BJ (cell line): ENCODE data around the gene PPM1B. TPM values are rescaled to one million over a fixed set of nuclear protein-coding genes. Genes with fewer than 3 reads are reported as not detected.

Experiments
- CTCF ChIA-PET: fragments of 350-600 bp; formaldehyde crosslinking; extraction: SDS; loops from one replicate; lab custom pipeline; 2021; ENCODE audit warnings: antibody characterized with exemption, inconsistent platforms; lab: Yijun Ruan, JAX
- POLR2A ChIA-PET: fragments of 300-600 bp; sonication (Branson Sonifier 250); formaldehyde crosslinking; extraction: SDS; loops from one replicate; lab custom pipeline; 2021; ENCODE audit warnings: antibody characterized with exemption; lab: Charles Lee
- DNase-seq: peaks from one replicate; pipeline ENCODE4 v3.0.0-alpha.2; 2011; ENCODE audit warnings: low read depth
- H3K27me3 ChIP-seq: 2 replicates; pipeline ENCODE4 v1.6.0; 2011; ENCODE audit warnings: low read length; ENCODE audit not compliant: control insufficient read depth, insufficient read depth
- H3K36me3 ChIP-seq: 2 replicates; pipeline ENCODE4 v1.5.1; 2011; ENCODE audit warnings: low read length; ENCODE audit not compliant: control insufficient read depth, insufficient read depth
- H3K4me3 ChIP-seq: 2 replicates; pipeline ENCODE4 v1.5.1; 2011; ENCODE audit warnings: low read depth, mild to moderate bottlenecking, control low read depth, low read length
- CTCF ChIP-seq: IDR thresholded peaks from 2 replicates; pipeline ENCODE4 v1.5.1; 2011; ENCODE audit warnings: low read depth, mild to moderate bottlenecking, control low read depth, inconsistent platforms, low read length, moderate library complexity; ENCODE audit not compliant: insufficient read depth
- polyA plus RNA-seq: library from polyadenylated mRNA; depleted of rRNA; stranded (reverse); fragments of >200 nt; gene quantifications from 2 replicates; pipeline ENCODE4 v1.2.3, GENCODE V29; 2011

Gene PPM1B
- polyA plus RNA-seq, 1 experiment, result 8.2 TPM

GRCh38 chr2:44142306-44142705 is 26.4 kb upstream of the PPM1B start:
- DNase-seq, result no peak
- H3K36me3 ChIP-seq, result no peaks in the 10 kb centered on the region
- H3K27me3 ChIP-seq, result no peaks in the 10 kb centered on the region
- ChIA-PET POLR2A (no interaction called here), CTCF (interaction anchor here (0.6 to 1.3 kb wide), 2 partner anchors 8 to 15 kb away, joined by 3 to 4 read pairs; no protein-coding TSS in a partner anchor)
- H3K4me3 ChIP-seq, result no peak overlapping the region
- no peak for TF ChIP-seq CTCF

GRCh38 chr2:44143701-44144100 is 25.0 kb upstream of the PPM1B start:
- POLR2A ChIA-PET, result interaction anchor here (0.8 kb wide), 1 partner anchor 25 kb away, joined by 5 read pairs; the partner anchor contains the start of gene PPM1B
- CTCF ChIA-PET, result interaction anchor here (0.7 kb wide), 1 partner anchor 1579 kb away, joined by 3 read pairs; no protein-coding TSS in a partner anchor
- TF ChIP-seq CTCF, result no peak

GRCh38 chr2:44148999-44149398 is 19.7 kb upstream of the PPM1B start:
- H3K4me3 ChIP-seq, result no peak overlapping the region
- no peak for DNase-seq
- peaks cover 1% of the 10 kb centered on the region; the same call in 1 of the 2 replicates for H3K27me3 ChIP-seq
- no peak for TF ChIP-seq CTCF
- ChIA-PET CTCF (no interaction called here), POLR2A (no interaction called here)
- no peaks in the 10 kb centered on the region for H3K36me3 ChIP-seq

More at GRCh38 chr2:44143701-44144100, 25.0 kb upstream of the PPM1B start:
- DNase-seq, result no peak
- Histone ChIP-seq H3K36me3 (no peaks in the 10 kb centered on the region), H3K27me3 (peaks cover under 1% of the 10 kb centered on the region; the same call in 1 of the 2 replicates), H3K4me3 (no peak overlapping the region)

- CTCF ChIA-PET, result interaction anchor here (1.1 kb wide), 1 partner anchor 9 kb away, joined by 4 read pairs; no protein-coding TSS in a partner anchor
- TF ChIP-seq CTCF, result no peak
- peaks cover 1% of the 10 kb centered on the region; the same call in 1 of the 2 replicates for H3K27me3 ChIP-seq
- no peaks in the 10 kb centered on the region for H3K36me3 ChIP-seq
- POLR2A ChIA-PET, result no interaction called here
- DNase-seq, result no peak
- no peak overlapping the region for H3K4me3 ChIP-seq
These were observed 18.2 kb upstream of the PPM1B start for GRCh38 chr2:44150473-44150872.

- no peaks in the 10 kb centered on the region for H3K36me3 ChIP-seq
These were observed 15.6 kb upstream of the PPM1B start for GRCh38 chr2:44152865-44153669.

More at GRCh38 chr2:44152865-44153669, 15.6 kb upstream of the PPM1B start:
- POLR2A ChIA-PET, result no interaction called here
- Histone ChIP-seq H3K27me3 (peaks cover 1% of the 10 kb centered on the region; the same call in 1 of the 2 replicates), H3K4me3 (no peak overlapping the region)
- CTCF ChIA-PET, result no interaction called here
- no peak for DNase-seq
- no peak for TF ChIP-seq CTCF
